GM19240 (cell line): ENCODE measurements around the gene LAMTOR5.
A peak's percentile ranks its signal among the peaks of the same experiment; 100 is the strongest.
"Not testable (repeated sequence)": the region's sequence is repeated elsewhere in the genome, so short reads cannot be mapped to it uniquely, and the experiment has no call there.

ENCODE experiments used
- DNase-seq: peaks from one replicate; pipeline ENCODE4 v3.0.0; 2011; ENCODE audit warnings: low spot score; ENCODE audit not compliant: insufficient read length

The LAMTOR5 gene

GRCh38 chr1:110407260-110408210 is at the start of gene LAMTOR5:
Gene LAMTOR5 (minus strand): TSS chr1:110407694. CDS start chr1:110407620, 74 bp downstream.
- peak; percentile 71 for DNase-seq

- no peak for DNase-seq
These were observed 49.7 kb upstream of the LAMTOR5 start for GRCh38 chr1:110457206-110457605.

GRCh38 chr1:110455151-110455550 is 47.7 kb upstream of the LAMTOR5 start:
- no peak for DNase-seq

- DNase-seq, result no peak
These were observed 46.8 kb upstream of the LAMTOR5 start for GRCh38 chr1:110454328-110454727.

- no peak for DNase-seq
These were observed 46.3 kb upstream of the LAMTOR5 start for GRCh38 chr1:110453829-110454228.

- DNase-seq, result no peak
These were observed 44.8 kb upstream of the LAMTOR5 start for GRCh38 chr1:110452330-110452729.

GRCh38 chr1:110450929-110451328 is 43.4 kb upstream of the LAMTOR5 start, which contains the start of gene PROK1:
Gene PROK1 (plus strand): TSS chr1:110451149. CDS start chr1:110451217, 68 bp downstream.
- DNase-seq, result no peak

GRCh38 chr1:110449661-110450651 is 42.5 kb upstream of the LAMTOR5 start:
- no peak for DNase-seq

- no peak for DNase-seq
These were observed 37.1 kb upstream of the LAMTOR5 start for GRCh38 chr1:110444561-110444960.

GRCh38 chr1:110443451-110443850 is 36.0 kb upstream of the LAMTOR5 start:
- DNase-seq, result no peak

GRCh38 chr1:110441888-110442287 is 34.4 kb upstream of the LAMTOR5 start:
- no peak for DNase-seq

GRCh38 chr1:110440877-110441276 is 33.4 kb upstream of the LAMTOR5 start:
- no peak for DNase-seq

- DNase-seq, result not testable (repeated sequence)
These were observed 32.4 kb upstream of the LAMTOR5 start for GRCh38 chr1:110439873-110440272.

- DNase-seq, result no peak
These were observed 31.4 kb upstream of the LAMTOR5 start for GRCh38 chr1:110438893-110439292.

GRCh38 chr1:110437645-110438299 is 30.3 kb upstream of the LAMTOR5 start:
- not testable (repeated sequence) for DNase-seq

- no peak for DNase-seq
These were observed 29.1 kb upstream of the LAMTOR5 start for GRCh38 chr1:110436635-110437034.

- no peak for DNase-seq
These were observed 27.5 kb upstream of the LAMTOR5 start for GRCh38 chr1:110434946-110435345.

GRCh38 chr1:110433803-110434202 is 26.3 kb upstream of the LAMTOR5 start:
- no peak for DNase-seq

- no peak for DNase-seq
These were observed 25.7 kb upstream of the LAMTOR5 start for GRCh38 chr1:110433213-110433612.

- DNase-seq, result no peak
These were observed 23.4 kb upstream of the LAMTOR5 start for GRCh38 chr1:110430901-110431300.

GRCh38 chr1:110430366-110430765 is 22.9 kb upstream of the LAMTOR5 start:
- DNase-seq, result no peak
